A549 (cell line): ENCODE results near the gene NKG7. TPM values are rescaled to one million over a fixed set of nuclear protein-coding genes. Genes with fewer than 3 reads are reported as not detected.

Source experiments
- BCL3 ChIP-seq: fragments of >200 bp; sonication (Bioruptor Twin); formaldehyde crosslinking; IDR thresholded peaks from 3 replicates; pipeline ENCODE4 v1.6.1; 2016
- BHLHE40 ChIP-seq: IDR thresholded peaks from 2 replicates; pipeline ENCODE4 v1.6.1; 2012; ENCODE audit warnings: low read depth, low read length, inconsistent platforms
- CBX8 ChIP-seq: fragments of 200-600 bp; sonication (generic); IDR thresholded peaks from 2 replicates; pipeline ENCODE4 v1.6.1; 2016
- CHD4 ChIP-seq: fragments of 200-600 bp; sonication (generic); IDR thresholded peaks from 2 replicates; pipeline ENCODE4 v1.6.1; 2016; ENCODE audit warnings: antibody characterized with exemption, mild to moderate bottlenecking, borderline replicate concordance
- CTCF ChIP-seq: fragments of >200 bp; sonication (Bioruptor Twin); formaldehyde crosslinking; IDR thresholded peaks from 3 replicates; pipeline ENCODE4 v1.5.1; 2016
- E2F6 ChIP-seq: IDR thresholded peaks from 2 replicates; pipeline ENCODE4 v1.6.1; 2012; ENCODE audit warnings: low read depth, borderline replicate concordance
- EHMT2 ChIP-seq: fragments of 200-600 bp; sonication (generic); IDR thresholded peaks from 2 replicates; pipeline ENCODE4 v1.6.1; 2016; ENCODE audit warnings: antibody characterized with exemption, low read depth, mild to moderate bottlenecking, moderate library complexity
- GATA3 ChIP-seq: IDR thresholded peaks from 2 replicates; pipeline ENCODE4 v1.6.1; 2012; ENCODE audit warnings: borderline replicate concordance
- HMGXB4 ChIP-seq: fragments of 250-450 bp; sonication (Bioruptor Pico); IDR thresholded peaks from 2 replicates; pipeline ENCODE4 v1.5.0; 2021; ENCODE audit warnings: mild to moderate bottlenecking, moderate library complexity, borderline replicate concordance
- HOXB5 ChIP-seq: fragments of 250-450 bp; sonication (Bioruptor Pico); IDR thresholded peaks from 2 replicates; pipeline ENCODE4 v1.5.0; 2020; ENCODE audit warnings: mild to moderate bottlenecking, moderate library complexity
- KDM1A ChIP-seq: fragments of 200-600 bp; sonication (generic); IDR thresholded peaks from 2 replicates; pipeline ENCODE4 v1.6.1; 2016; ENCODE audit warnings: low read depth, mild to moderate bottlenecking
- MAFK ChIP-seq: fragments of 450-650 bp; IDR thresholded peaks from 2 replicates; pipeline ENCODE4 v1.6.1; 2014; ENCODE audit not compliant: partially characterized antibody
- PBX3 ChIP-seq: IDR thresholded peaks from 2 replicates; pipeline ENCODE4 v1.6.1; 2012
- POLR2AphosphoS2 ChIP-seq: conservative IDR thresholded peaks from 2 replicates; pipeline ENCODE4 v1.6.1; 2012; ENCODE audit warnings: low read length, improper control_type of control experiment, inconsistent platforms
- REST ChIP-seq: fragments of 200-600 bp; sonication (generic); IDR thresholded peaks from 2 replicates; pipeline ENCODE4 v1.6.1; 2016; ENCODE audit warnings: antibody characterized with exemption, mild to moderate bottlenecking, moderate library complexity
- SMC3 ChIP-seq: fragments of >200 bp; sonication (Bioruptor Twin); formaldehyde crosslinking; IDR thresholded peaks from 3 replicates; pipeline ENCODE4 v1.6.1; 2018; ENCODE audit warnings: inconsistent platforms
- polyA plus RNA-seq, 4 experiments: library from polyadenylated mRNA; depleted of rRNA in 3 of 4; stranded (reverse); fragments of >200 nt; fragmentation: RNase III in 1 of 4; extraction: RNeasy Plus Mini Kit Qiagen cat#74134 plus additional on column Dnase treatment in 1 of 4; gene quantifications; 2 replicates in 3 of 4; 3 replicates in 1 of 4; pipeline ENCODE4 v1.2.3, GENCODE V29; 2011 to 2017

Gene NKG7
- polyA plus RNA-seq, 2 of the 4 experiments (the other 2 are of a cell fraction) = not detected

GRCh38 chr19:51367565-51368365 lies 4.7 kb downstream of the NKG7 start (continued):
- TF ChIP-seq POLR2AphosphoS2 (no peak), MAFK (no peak), KDM1A (no peak), HOXB5 (CRISPR knock-in tag) (no peak), E2F6 (0 out of 2 replicates have a peak, but pooled peaks have one; percentile 65), CBX8 (no peak), EHMT2 (no peak), BHLHE40 (no peak), CHD4 (no peak), REST (no peak), PBX3 (no peak), GATA3 (no peak), BCL3 (peak; percentile 35; the same call in 1 of the 3 replicates), SMC3 (no peak), CTCF (no peak), HMGXB4 (CRISPR knock-in tag) (no peak)
